HG03025 (cell line): ENCODE results near the gene ITGB3.

ENCODE experiments used
- ATAC-seq: cut with Tn5 transposase; IDR thresholded peaks from one replicate; pipeline ENCODE4 v1.9.1; 2021; ENCODE audit warnings: mild to moderate bottlenecking, moderate library complexity; ENCODE audit not compliant: unreplicated experiment, low FRiP score

Gene ITGB3

GRCh38 chr17:47274319-47275069, 20.9 kb downstream of the ITGB3 start:
- ATAC-seq = no peak

- no peak for ATAC-seq
These were observed 21.8 kb downstream of the ITGB3 start for GRCh38 chr17:47275245-47275984.

- ATAC-seq = no peak
These were observed 22.8 kb downstream of the ITGB3 start for GRCh38 chr17:47276444-47276843.

- ATAC-seq = no peak
These were observed 23.2 kb downstream of the ITGB3 start for GRCh38 chr17:47276868-47277267.

- ATAC-seq = no peak
These were observed 24.3 kb downstream of the ITGB3 start for GRCh38 chr17:47277921-47278320.

- ATAC-seq = no peak
These were observed 24.9 kb downstream of the ITGB3 start for GRCh38 chr17:47278561-47278960.

GRCh38 chr17:47279062-47279801, 25.6 kb downstream of the ITGB3 start:
- ATAC-seq = peak; percentile 51

- no peak for ATAC-seq
These were observed 26.6 kb downstream of the ITGB3 start for GRCh38 chr17:47280072-47280811.

GRCh38 chr17:47281216-47281615, 27.6 kb downstream of the ITGB3 start:
- no peak for ATAC-seq

- no peak for ATAC-seq
These were observed 31.4 kb downstream of the ITGB3 start for GRCh38 chr17:47285003-47285402.

- ATAC-seq = no peak
These were observed 32.7 kb downstream of the ITGB3 start for GRCh38 chr17:47286198-47286914.

GRCh38 chr17:47287068-47287467, 33.4 kb downstream of the ITGB3 start:
- ATAC-seq = no peak

GRCh38 chr17:47287639-47288038, 34.0 kb downstream of the ITGB3 start:
- no peak for ATAC-seq

GRCh38 chr17:47288531-47289116, 35.0 kb downstream of the ITGB3 start:
- ATAC-seq = no peak

GRCh38 chr17:47289302-47289701, 35.7 kb downstream of the ITGB3 start:
- no peak for ATAC-seq

GRCh38 chr17:47290870-47291241, 37.2 kb downstream of the ITGB3 start:
- ATAC-seq = no peak

GRCh38 chr17:47291242-47291873, 37.7 kb downstream of the ITGB3 start:
- ATAC-seq = no peak

- ATAC-seq = no peak
These were observed 38.6 kb downstream of the ITGB3 start for GRCh38 chr17:47292206-47292605.
